Caco-2 (cell line): ENCODE results near the gene CAPN8. TPM values are rescaled to one million over a fixed set of nuclear protein-coding genes. Genes with fewer than 3 reads are reported as not detected.

Experiments
- BruUV-seq: library from RNA; stranded (reverse); fragments of 400-500 nt; replicated peaks from 2 replicates; lab custom pipeline; 2021; lab: Mats Ljungman, UMichigan
- CTCF ChIA-PET: fragments of 300-600 bp; sonication (Branson Sonifier 250); formaldehyde crosslinking; loops from one replicate; lab custom pipeline; 2022; ENCODE audit warnings: antibody characterized with exemption; lab: Charles Lee
- POLR2A ChIA-PET: fragments of 300-600 bp; sonication (Branson Sonifier 250); formaldehyde crosslinking; loops from one replicate; lab custom pipeline; 2022; ENCODE audit warnings: antibody characterized with exemption; lab: Charles Lee
- DNase-seq, 2 experiments: peaks; one replicate each; pipeline versions ENCODE4 v3.0.0 to v3.0.0-alpha.2; 2020 to 2022
- H3K27me3 ChIP-seq: replicated peaks from 2 replicates; pipeline ENCODE4 v1.6.0; 2011; ENCODE audit warnings: low read length; ENCODE audit not compliant: control insufficient read depth, insufficient read depth
- H3K36me3 ChIP-seq: 2 replicates; pipeline ENCODE4 v1.5.1; 2011; ENCODE audit warnings: low read length; ENCODE audit not compliant: control insufficient read depth, insufficient read depth
- H3K4me1 ChIP-seq: fragments of 250-450 bp; sonication (Bioruptor Pico); 2 replicates; pipeline ENCODE4 v1.5.1; 2020; ENCODE audit warnings: mild to moderate bottlenecking
- H3K4me3 ChIP-seq: 2 replicates; pipeline ENCODE4 v1.5.1; 2011; ENCODE audit warnings: low read depth, mild to moderate bottlenecking, control low read depth, low read length
- H3K9me3 ChIP-seq: fragments of 250-450 bp; sonication (Bioruptor Pico); 2 replicates; pipeline ENCODE4 v1.5.1; 2020; ENCODE audit warnings: mild to moderate bottlenecking, moderate library complexity
- H3K27ac Mint-ChIP-seq: one replicate; pipeline ENCODE4 v1.8.0; 2022; ENCODE audit warnings: mixed read lengths; ENCODE audit not compliant: unreplicated experiment
- H3K27me3 Mint-ChIP-seq: one replicate; pipeline ENCODE4 v1.8.0; 2022; ENCODE audit warnings: mixed read lengths; ENCODE audit not compliant: insufficient read depth, unreplicated experiment
- H3K36me3 Mint-ChIP-seq: one replicate; pipeline ENCODE4 v1.8.0; 2022; ENCODE audit warnings: mild to moderate bottlenecking, mixed read lengths; ENCODE audit not compliant: insufficient read depth, unreplicated experiment
- H3K4me1 Mint-ChIP-seq: one replicate; pipeline ENCODE4 v1.8.0; 2022; ENCODE audit warnings: low read depth, mixed read lengths; ENCODE audit not compliant: unreplicated experiment
- H3K4me3 Mint-ChIP-seq: one replicate; pipeline ENCODE4 v1.8.0; 2022; ENCODE audit warnings: mild to moderate bottlenecking, moderate library complexity, mixed read lengths; ENCODE audit not compliant: unreplicated experiment
- H3K9me3 Mint-ChIP-seq: one replicate; pipeline ENCODE4 v1.8.0; 2022; ENCODE audit warnings: mixed read lengths; ENCODE audit not compliant: unreplicated experiment
- intact Hi-C: fragments of 100-400 bp; cut with micrococcal nuclease; formaldehyde crosslinking; loops from one replicate; pipeline ENCODE4 v1.10.0; 2022; ENCODE audit not compliant: unreplicated experiment
- total RNA-seq: library from RNA; stranded (reverse); gene quantifications from 2 replicates; pipeline ENCODE4 v1.2.3, GENCODE V29; 2022
- TF ChIP-seq, protein P1 (sequence below), 2 experiments: fragments of 200-600 bp in 1 of 2; IDR thresholded peaks; 1 replicate in 1 of 2; 2 replicates in 1 of 2; pipeline versions ENCODE4 v1.5.1 to v1.8.0; 2011 to 2022; ENCODE audit warnings: antibody characterized with exemption in 1 of 2, control low read depth in 1 of 2, inconsistent platforms in 1 of 2, low read depth in 1 of 2, low read length in 1 of 2, mild to moderate bottlenecking in 1 of 2, moderate library complexity in 1 of 2; ENCODE audit not compliant: insufficient read depth in 1 of 2, severe bottlenecking in 1 of 2, unreplicated experiment in 1 of 2

The CAPN8 gene
- total RNA-seq, 1 experiment from 2014 or later = 4.1 TPM

DNA sequence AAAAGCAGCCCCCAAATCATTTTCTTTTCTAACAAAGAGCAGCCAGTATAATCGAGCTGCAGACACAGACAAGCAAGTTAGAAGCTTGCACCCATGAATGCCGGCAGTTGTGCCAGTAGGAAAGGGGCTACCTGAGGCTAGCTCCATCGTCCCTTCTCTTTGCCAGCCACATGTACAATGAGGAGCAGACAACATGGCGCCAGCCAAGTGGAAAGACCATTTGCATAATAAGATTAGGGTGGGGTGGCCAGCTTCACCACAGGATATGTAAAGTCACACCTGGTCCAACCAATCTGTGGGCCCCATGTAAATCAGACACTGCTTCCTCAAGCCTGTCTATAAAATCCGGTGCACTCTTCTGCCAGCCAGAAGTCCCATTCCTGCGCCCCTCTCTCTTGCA lies 168.6 kb downstream of the CAPN8 start:
- POLR2A ChIA-PET = no interaction called here
- H3K27ac Mint-ChIP-seq = no peak overlapping the region
- no peaks in the 10 kb centered on the region for H3K9me3 ChIP-seq
- H3K36me3 Mint-ChIP-seq = no peaks in the 10 kb centered on the region
- no peaks in the 10 kb centered on the region for H3K36me3 ChIP-seq
- H3K4me1 ChIP-seq = no peaks in the 10 kb centered on the region; the same call in 1 of the 2 replicates
- intact Hi-C loops = no loop called here
- BruUV-seq = no TSS peak
- H3K27me3 Mint-ChIP-seq = no peaks in the 10 kb centered on the region
- H3K4me3 Mint-ChIP-seq = no peak overlapping the region
- H3K9me3 Mint-ChIP-seq = no peaks in the 10 kb centered on the region
- TF ChIP-seq, protein P1, sequence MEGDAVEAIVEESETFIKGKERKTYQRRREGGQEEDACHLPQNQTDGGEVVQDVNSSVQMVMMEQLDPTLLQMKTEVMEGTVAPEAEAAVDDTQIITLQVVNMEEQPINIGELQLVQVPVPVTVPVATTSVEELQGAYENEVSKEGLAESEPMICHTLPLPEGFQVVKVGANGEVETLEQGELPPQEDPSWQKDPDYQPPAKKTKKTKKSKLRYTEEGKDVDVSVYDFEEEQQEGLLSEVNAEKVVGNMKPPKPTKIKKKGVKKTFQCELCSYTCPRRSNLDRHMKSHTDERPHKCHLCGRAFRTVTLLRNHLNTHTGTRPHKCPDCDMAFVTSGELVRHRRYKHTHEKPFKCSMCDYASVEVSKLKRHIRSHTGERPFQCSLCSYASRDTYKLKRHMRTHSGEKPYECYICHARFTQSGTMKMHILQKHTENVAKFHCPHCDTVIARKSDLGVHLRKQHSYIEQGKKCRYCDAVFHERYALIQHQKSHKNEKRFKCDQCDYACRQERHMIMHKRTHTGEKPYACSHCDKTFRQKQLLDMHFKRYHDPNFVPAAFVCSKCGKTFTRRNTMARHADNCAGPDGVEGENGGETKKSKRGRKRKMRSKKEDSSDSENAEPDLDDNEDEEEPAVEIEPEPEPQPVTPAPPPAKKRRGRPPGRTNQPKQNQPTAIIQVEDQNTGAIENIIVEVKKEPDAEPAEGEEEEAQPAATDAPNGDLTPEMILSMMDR (IDR thresholded peaks at IDR 0.05; ENCODE audit: insufficient read depth in 1 of 2, low read depth in 1 of 2, low read length in 1 of 2, severe bottlenecking in 1 of 2, unreplicated experiment in 1 of 2) = no peak
- H3K4me1 Mint-ChIP-seq = peaks cover 9% of the 10 kb centered on the region
- H3K27me3 ChIP-seq = no peaks in the 10 kb centered on the region
- CTCF ChIA-PET = no interaction called here
- no peak overlapping the region for H3K4me3 ChIP-seq
- DNase-seq = no peak

DNA sequence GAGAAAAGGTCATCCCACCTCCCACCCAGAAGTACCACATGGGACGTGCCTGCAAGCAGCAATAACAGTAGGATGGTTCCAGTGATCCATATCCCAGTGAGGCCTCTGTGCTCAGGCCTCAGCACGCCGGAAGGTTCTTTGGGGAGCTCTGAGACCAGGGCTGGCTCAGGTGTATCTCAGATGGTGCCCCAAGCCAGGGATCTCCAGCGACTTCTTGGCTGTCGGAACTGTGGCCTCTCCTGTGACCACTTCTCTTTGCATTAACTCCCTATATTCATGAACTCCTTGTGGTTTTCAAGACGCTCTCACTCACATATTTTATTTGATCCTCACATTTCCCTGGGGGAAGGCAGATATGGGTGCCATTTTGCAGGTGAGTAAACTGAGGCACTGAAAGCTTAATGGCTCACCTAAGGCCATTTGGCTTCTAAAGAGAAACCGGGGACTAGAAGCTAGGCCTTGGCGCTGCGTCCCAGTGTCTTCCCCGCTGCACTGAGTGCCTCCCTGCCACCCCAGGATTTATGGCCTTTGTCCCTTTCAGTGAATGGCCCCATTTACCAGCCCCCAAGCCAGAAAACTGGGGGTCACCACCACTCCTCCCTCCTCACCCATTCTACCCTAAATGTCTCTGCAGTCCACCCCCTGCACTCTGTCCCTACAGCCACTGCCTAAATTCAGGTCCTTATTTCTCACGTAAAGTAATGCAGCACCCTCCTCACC lies 170.4 kb downstream of the CAPN8 start:
- Mint-ChIP-seq H3K4me1 (peaks cover 9% of the 10 kb centered on the region), H3K36me3 (no peaks in the 10 kb centered on the region), H3K27ac (peak overlapping the region; percentile 34), H3K27me3 (no peaks in the 10 kb centered on the region), H3K4me3 (no peak overlapping the region), H3K9me3 (no peaks in the 10 kb centered on the region)
- no peaks in the 10 kb centered on the region; the same call in 1 of the 2 replicates for H3K4me1 ChIP-seq
- TF ChIP-seq, protein P1 (IDR thresholded peaks at IDR 0.05; ENCODE audit: insufficient read depth in 1 of 2, low read depth in 1 of 2, low read length in 1 of 2, severe bottlenecking in 1 of 2, unreplicated experiment in 1 of 2) = no peak
- POLR2A ChIA-PET = no interaction called here
- no TSS peak for BruUV-seq
- H3K27me3 ChIP-seq = no peaks in the 10 kb centered on the region
- no peaks in the 10 kb centered on the region for H3K36me3 ChIP-seq
- H3K9me3 ChIP-seq = no peaks in the 10 kb centered on the region
- intact Hi-C loops = no loop called here
- CTCF ChIA-PET = no interaction called here
- no peak overlapping the region for H3K4me3 ChIP-seq
- no peak for DNase-seq

DNA sequence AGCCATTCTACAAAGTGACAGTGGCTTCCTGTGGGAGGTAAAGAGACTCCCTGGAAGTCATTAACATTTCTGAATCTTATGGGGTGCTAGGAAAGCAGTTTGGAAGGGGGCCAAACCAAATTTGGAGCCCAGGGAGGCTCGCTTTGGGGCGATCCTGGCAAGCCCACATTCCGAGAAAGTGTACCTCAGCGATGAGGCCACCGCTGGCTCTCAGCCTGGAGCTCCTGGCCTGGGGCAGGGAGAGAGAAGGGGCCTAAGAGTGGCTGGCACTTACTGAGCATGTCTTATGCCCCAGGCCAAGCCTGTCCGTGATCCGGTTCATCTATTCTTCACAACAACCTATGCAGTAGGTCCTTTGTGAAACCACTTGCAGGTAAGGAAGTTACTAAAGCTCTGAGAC lies 173.5 kb downstream of the CAPN8 start:
- Histone ChIP-seq H3K4me1 (peaks cover 12% of the 10 kb centered on the region), H3K9me3 (no peaks in the 10 kb centered on the region), H3K4me3 (no peak overlapping the region), H3K36me3 (no peaks in the 10 kb centered on the region), H3K27me3 (no peaks in the 10 kb centered on the region)
- Mint-ChIP-seq H3K9me3 (no peaks in the 10 kb centered on the region), H3K27ac (no peak overlapping the region), H3K4me1 (peaks cover 17% of the 10 kb centered on the region), H3K4me3 (no peak overlapping the region), H3K36me3 (no peaks in the 10 kb centered on the region), H3K27me3 (no peaks in the 10 kb centered on the region)
- TF ChIP-seq, protein P1 (IDR thresholded peaks at IDR 0.05; ENCODE audit: insufficient read depth in 1 of 2, low read depth in 1 of 2, low read length in 1 of 2, severe bottlenecking in 1 of 2, unreplicated experiment in 1 of 2) = no peak
- intact Hi-C loops = no loop called here
- no TSS peak for BruUV-seq
- DNase-seq = no peak
- ChIA-PET CTCF (no interaction called here), POLR2A (no interaction called here)

Other genes starting within 250 kb of the CAPN8 start
- 151 and 157 TPM in 2 replicates for gene CAPN2, start 46.8 kb upstream of the CAPN8 start, total RNA-seq
- 49.6 and 51.2 TPM in 2 replicates for gene TP53BP2, start 180.2 kb upstream of the CAPN8 start, total RNA-seq